ENCODE measurements around the gene HNF4A.

Gene HNF4A

DNA sequence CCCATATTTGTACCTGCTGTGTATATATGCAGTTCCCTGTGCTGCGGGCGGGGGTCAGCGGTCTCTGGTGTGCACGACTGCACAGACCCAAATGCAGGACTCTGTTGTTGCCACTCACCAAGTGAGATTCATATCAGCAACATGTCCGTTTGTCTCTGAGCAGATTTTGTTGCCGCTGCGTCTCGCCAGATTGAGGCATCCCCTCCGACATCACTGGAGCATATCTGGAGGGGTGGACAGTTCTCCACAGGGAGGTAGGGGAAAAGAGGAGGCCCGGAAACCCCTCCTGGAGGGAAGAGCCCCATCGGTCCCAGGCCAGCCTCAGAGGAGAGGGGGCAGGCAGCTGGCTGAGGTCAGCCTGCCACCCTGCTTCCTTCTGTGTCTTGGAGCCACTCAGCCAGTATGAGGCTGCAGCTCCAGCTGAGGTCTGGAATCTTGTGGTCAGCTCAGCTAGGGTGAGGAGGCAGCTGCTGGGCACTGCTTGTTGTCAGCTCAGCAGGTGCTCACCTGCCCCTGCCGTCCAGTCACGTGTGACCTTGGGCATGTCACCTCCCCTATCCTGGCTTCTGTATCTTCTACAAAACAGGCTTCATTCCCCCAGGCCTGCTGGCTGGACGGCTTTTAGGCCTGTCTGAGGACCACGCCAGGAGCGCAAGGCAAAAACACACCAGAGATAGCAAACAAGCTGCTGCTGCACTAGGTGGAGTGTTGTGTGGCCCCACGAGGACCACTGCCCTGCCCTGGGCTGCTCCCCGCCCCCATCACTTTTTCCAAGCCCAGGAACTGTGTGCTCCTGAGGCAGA, 47.1 kb downstream of the HNF4A start:
- no peak overlapping the region for H3K4me3 ChIP-seq (ENCODE audit: low read length)
- TF ChIP-seq, protein P1, sequence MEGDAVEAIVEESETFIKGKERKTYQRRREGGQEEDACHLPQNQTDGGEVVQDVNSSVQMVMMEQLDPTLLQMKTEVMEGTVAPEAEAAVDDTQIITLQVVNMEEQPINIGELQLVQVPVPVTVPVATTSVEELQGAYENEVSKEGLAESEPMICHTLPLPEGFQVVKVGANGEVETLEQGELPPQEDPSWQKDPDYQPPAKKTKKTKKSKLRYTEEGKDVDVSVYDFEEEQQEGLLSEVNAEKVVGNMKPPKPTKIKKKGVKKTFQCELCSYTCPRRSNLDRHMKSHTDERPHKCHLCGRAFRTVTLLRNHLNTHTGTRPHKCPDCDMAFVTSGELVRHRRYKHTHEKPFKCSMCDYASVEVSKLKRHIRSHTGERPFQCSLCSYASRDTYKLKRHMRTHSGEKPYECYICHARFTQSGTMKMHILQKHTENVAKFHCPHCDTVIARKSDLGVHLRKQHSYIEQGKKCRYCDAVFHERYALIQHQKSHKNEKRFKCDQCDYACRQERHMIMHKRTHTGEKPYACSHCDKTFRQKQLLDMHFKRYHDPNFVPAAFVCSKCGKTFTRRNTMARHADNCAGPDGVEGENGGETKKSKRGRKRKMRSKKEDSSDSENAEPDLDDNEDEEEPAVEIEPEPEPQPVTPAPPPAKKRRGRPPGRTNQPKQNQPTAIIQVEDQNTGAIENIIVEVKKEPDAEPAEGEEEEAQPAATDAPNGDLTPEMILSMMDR (conservative IDR thresholded peaks at IDR 0.05; ENCODE audit: low read length): no peak
- DNase-seq (ENCODE audit: low read depth): no peak

DNA sequence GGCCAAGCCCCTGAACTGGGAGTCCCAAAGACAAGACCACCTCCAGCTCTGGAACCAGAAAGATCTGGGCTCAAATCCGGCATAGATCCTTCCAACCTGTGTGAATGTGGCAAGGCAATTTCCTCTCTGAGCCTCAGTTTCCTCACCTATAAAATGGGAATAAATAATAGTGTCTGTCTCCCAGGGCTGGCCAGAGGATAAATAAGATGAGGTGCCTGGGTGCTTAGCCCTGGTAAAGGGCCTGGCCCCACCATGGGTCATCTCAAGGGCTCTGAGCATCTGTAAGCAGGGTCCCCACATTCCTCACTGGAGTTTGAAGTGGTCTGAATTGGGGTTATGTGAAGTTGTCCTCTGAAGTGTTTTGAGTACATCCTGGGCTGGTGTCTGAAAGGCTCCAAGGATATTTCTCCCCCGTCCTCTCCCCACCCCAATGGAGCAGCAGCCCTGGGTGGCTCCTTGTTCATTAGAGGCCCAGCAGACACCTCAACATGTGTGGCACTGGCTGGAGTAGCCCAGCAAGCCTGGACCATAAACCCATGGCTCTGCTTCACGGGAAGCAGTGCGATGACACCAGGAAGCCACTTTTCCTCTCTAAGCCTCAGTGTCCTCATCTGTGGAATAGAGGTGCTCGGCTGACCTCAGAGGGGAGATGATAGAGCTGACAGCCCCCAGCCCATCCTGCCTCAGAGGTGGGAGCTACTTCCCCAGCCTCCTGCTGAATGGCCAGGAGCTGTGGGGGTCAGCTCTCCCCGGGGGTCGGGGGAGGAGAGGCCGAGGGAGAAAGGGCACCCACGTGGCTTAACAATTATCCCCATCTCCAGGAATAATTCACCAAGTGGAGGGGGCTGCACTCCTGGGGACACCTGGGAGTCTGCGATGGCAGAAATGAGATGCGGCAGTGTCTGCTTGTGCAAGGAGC, 48.0 kb downstream of the HNF4A start:
- no peak overlapping the region for H3K4me3 ChIP-seq (ENCODE audit: low read length)
- TF ChIP-seq, protein P1 (conservative IDR thresholded peaks at IDR 0.05; ENCODE audit: low read length): no peak
- no peak for DNase-seq (ENCODE audit: low read depth)

DNA sequence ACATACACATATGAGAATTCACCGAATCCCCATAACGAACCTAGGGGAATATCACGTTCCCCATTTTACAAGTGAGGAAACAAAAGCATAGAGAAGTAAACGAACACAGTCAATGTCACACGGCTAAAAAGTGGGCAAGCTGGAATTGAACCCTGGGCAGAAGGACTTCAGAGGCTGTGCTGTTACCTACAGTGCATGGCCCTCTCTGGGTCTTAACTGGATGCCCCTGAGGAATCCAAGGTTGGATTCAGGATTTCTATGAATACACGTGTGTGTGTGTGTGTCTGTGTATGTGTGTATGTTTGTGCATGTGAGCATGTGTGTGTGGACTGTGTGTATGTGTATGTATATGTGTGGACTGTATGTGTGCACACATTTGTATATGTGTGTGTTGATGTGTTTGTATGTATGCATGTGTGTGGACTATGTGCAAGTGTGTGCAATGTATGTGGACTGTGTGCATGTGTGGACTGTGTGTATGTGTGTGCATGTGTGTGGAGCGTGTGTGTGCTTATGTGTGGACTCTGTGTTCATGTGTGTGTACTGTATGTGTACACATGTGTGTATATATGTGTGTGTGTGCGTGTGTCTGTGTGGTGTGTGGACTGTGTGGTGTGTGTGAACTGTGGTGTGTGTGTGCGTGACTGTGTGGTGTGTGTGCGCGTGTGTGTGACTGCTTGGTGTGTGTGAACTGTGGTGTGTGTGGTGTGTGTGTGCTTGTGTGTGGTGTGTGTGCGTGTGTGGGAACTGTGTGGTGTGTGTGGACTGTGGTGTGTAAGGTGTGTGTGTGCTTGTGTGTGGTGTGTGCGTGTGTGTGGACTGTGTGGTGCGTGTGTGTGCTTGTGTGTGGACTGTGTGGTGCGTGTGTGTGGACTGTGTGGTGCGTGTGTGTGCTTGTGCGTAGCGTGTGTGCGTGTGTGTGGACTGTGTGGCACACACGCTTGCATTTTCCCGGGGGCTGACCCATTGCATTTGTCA, 49.0 kb downstream of the HNF4A start:
- no peak overlapping the region for H3K4me3 ChIP-seq (ENCODE audit: low read length)
- DNase-seq (ENCODE audit: low read depth): peak; percentile 16
- TF ChIP-seq, protein P1 (conservative IDR thresholded peaks at IDR 0.05; ENCODE audit: low read length): no peak

DNA sequence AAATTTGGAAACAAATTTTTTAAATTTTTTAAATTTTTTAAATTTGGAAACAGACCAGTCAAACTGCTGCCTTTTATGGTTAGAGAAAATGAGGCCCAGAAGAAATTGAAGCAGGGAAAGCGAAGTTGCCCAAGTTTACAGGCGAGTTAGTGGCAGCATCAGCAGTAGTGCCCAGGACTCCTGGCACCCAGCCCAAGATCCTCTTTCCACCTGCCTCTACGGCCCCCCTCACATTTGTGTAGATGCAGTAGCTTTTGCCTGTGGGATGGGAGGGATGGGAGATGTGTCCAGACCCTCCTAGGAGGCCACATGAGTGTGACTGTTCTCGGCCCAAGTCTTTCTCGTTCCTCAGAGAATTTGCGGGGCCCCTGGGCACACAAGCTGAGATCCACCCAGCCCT, 49.8 kb downstream of the HNF4A start:
- DNase-seq (ENCODE audit: low read depth): peak; percentile 18
- TF ChIP-seq, protein P1 (conservative IDR thresholded peaks at IDR 0.05; ENCODE audit: low read length): no peak
- no peak overlapping the region for H3K4me3 ChIP-seq (ENCODE audit: low read length)

DNA sequence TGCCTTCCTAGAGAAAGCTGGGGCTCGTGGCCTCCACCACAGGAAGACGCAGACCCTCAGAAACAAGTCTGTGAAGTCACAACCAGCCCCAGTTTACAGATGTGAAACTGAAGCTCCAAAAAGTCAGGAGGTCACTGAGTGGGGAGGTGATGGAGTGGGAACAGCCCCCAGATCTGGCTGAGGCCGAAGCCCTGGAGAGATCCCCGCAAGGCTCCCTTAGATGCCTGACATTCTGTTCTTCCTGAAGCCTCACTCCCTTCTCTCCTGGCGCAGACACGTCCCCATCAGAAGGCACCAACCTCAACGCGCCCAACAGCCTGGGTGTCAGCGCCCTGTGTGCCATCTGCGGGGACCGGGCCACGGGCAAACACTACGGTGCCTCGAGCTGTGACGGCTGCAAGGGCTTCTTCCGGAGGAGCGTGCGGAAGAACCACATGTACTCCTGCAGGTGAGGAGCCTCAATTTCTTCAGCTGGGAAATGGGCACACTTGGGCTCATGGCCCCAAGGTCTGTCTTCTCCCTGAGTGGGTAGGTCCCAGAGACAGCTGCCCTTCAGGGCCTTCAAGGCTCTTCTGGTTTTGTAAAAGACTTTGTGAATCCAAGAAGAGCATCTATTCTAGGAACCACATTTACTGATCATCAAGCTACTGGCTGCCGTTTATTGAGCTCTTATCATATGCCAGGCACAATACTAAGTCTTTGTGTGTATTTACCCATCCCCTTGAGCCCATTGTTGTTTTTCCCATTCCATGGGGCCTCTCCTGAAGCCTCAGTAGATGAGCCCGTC, 50.5 kb downstream of the HNF4A start:
- TF ChIP-seq, protein P1 (conservative IDR thresholded peaks at IDR 0.05; ENCODE audit: low read length): no peak
- H3K4me3 ChIP-seq (ENCODE audit: low read length): no peak overlapping the region
- no peak for DNase-seq (ENCODE audit: low read depth)

DNA sequence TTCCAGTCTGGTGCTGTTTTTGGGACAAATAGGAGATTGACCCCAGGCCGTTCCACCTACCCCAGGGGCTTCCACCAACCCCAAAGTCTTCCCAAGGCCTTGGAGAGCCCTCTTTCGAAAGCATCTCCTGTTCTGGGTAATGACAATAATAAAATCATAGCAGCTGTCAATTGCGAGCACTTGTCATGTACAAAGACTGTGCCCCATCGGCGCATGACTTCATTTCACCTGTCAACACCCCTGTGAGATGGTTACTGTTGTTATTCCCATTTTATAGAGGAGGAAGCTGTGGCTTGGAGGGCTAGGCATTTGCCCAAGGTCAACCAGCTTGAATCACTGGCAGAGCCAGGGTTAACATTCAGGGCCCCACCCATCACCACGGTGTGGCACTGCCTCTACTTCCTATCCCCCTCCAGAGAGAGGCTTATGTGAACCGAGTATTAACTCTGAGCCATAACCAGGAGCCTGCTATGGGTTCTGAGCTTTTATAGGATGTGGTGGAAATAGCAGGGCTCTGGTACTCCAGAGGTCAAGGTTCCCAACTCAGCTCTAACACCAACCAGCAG, 51.2 kb downstream of the HNF4A start:
- TF ChIP-seq, protein P1 (conservative IDR thresholded peaks at IDR 0.05; ENCODE audit: low read length): no peak
- H3K4me3 ChIP-seq (ENCODE audit: low read length): no peak overlapping the region
- DNase-seq (ENCODE audit: low read depth): no peak
